DOHH2 (cell line): Measurements from ENCODE around the gene HDC.

Experiments used
- H3F3A ChIP-seq: fragments of 200-600 bp; sonication (generic), shearing (Covaris generic); 2 replicates; pipeline ENCODE4 v1.6.0; 2016; ENCODE audit warnings: antibody characterized with exemption, mild to moderate bottlenecking; ENCODE audit not compliant: control insufficient read depth, insufficient read depth
- H3K27ac ChIP-seq: fragments of 200-600 bp; sonication (generic); 2 replicates; pipeline ENCODE4 v1.5.1; 2014; ENCODE audit warnings: low read depth, mild to moderate bottlenecking, low read length, moderate library complexity
- H3K27me3 ChIP-seq: fragments of 200-600 bp; sonication (generic); 2 replicates; pipeline ENCODE4 v1.6.1; 2014; ENCODE audit warnings: mild to moderate bottlenecking, low read length, mixed read lengths; ENCODE audit not compliant: control insufficient read depth
- H3K36me3 ChIP-seq: fragments of 200-600 bp; sonication (generic); 2 replicates; pipeline ENCODE4 v1.6.1; 2014; ENCODE audit warnings: mild to moderate bottlenecking, low read length, moderate library complexity, mixed read lengths; ENCODE audit not compliant: control insufficient read depth
- H3K4me1 ChIP-seq: fragments of 200-600 bp; sonication (generic); 2 replicates; pipeline ENCODE4 v1.6.1; 2014; ENCODE audit warnings: mild to moderate bottlenecking, low read length, mixed read lengths; ENCODE audit not compliant: control insufficient read depth
- H3K4me2 ChIP-seq: fragments of 200-600 bp; sonication (generic); 2 replicates; pipeline ENCODE4 v1.6.0; 2014; ENCODE audit warnings: mild to moderate bottlenecking, low read length, moderate library complexity
- H3K4me3 ChIP-seq: fragments of 200-600 bp; sonication (generic); 2 replicates; pipeline ENCODE4 v1.5.1; 2014; ENCODE audit warnings: mild to moderate bottlenecking, low read length, mixed read lengths
- H3K79me2 ChIP-seq: fragments of 200-600 bp; sonication (generic); 2 replicates; pipeline ENCODE4 v1.6.1; 2014; ENCODE audit warnings: mild to moderate bottlenecking, low read length, mixed read lengths; ENCODE audit not compliant: control insufficient read depth
- H3K9me2 ChIP-seq: fragments of 200-600 bp; sonication (generic); replicated peaks from 2 replicates; pipeline ENCODE4 v1.6.1; 2014; ENCODE audit warnings: mild to moderate bottlenecking, low read length, mixed read lengths; ENCODE audit not compliant: control insufficient read depth
- H3K9me3 ChIP-seq: fragments of 200-600 bp; sonication (generic); 2 replicates; pipeline ENCODE4 v1.6.1; 2014; ENCODE audit warnings: antibody characterized with exemption, low read length, mixed read lengths; ENCODE audit not compliant: control insufficient read depth, insufficient read depth
- H4K20me1 ChIP-seq: fragments of 200-600 bp; sonication (generic); 2 replicates; pipeline ENCODE4 v1.6.0; 2014; ENCODE audit warnings: low read depth, mild to moderate bottlenecking, antibody characterized with exemption, low read length, moderate library complexity; ENCODE audit not compliant: control insufficient read depth, insufficient read depth
- EZH2phosphoT487 ChIP-seq: fragments of 200-600 bp; sonication (generic); IDR thresholded peaks from 2 replicates; pipeline ENCODE4 v1.6.1; 2017; ENCODE audit warnings: borderline replicate concordance, mild to moderate bottlenecking, antibody characterized with exemption, low read length, moderate library complexity, mixed read lengths
- TF ChIP-seq, protein P1 (sequence below): fragments of 200-600 bp; sonication (generic); IDR thresholded peaks from one replicate; pipeline ENCODE4 v1.5.1; 2014; ENCODE audit warnings: antibody characterized with exemption, mild to moderate bottlenecking, low read depth, low read length; ENCODE audit not compliant: poor library complexity, severe bottlenecking

HDC gene

DNA sequence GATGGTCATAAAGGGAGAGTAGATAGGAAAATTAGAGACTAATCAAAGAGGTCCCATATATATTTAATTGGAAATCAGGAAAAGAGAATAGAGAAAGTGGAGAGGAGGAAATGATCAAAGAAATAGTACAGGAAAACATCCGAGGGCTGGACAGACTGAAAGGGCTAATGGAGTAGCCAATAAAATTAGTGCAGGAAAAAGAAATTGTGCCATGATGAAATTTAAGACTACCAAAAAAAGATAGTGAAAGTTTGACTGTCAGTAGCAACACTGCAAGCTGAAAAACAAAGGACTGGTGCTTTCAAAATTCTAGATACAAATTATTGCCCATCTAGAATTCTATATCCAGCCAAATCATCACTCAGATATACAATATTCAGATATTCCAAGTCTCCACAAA lies 47.2 kb downstream of the HDC start:
- peaks cover 4% of the 10 kb centered on the region; the same call in 1 of the 2 replicates for H3K4me1 ChIP-seq
- no peak overlapping the region for H3K4me3 ChIP-seq
- no peaks in the 10 kb centered on the region for H3K27me3 ChIP-seq
- H3K9me2 ChIP-seq = no peaks in the 10 kb centered on the region
- H3K4me2 ChIP-seq = no peak overlapping the region
- H3K79me2 ChIP-seq = no peaks in the 10 kb centered on the region
- H3K9me3 ChIP-seq = no peaks in the 10 kb centered on the region
- no peaks in the 10 kb centered on the region for H3K36me3 ChIP-seq
- no peaks in the 10 kb centered on the region for H3F3A ChIP-seq
- H3K27ac ChIP-seq = no peak overlapping the region
- no peaks in the 10 kb centered on the region for H4K20me1 ChIP-seq
- TF ChIP-seq, protein P1, sequence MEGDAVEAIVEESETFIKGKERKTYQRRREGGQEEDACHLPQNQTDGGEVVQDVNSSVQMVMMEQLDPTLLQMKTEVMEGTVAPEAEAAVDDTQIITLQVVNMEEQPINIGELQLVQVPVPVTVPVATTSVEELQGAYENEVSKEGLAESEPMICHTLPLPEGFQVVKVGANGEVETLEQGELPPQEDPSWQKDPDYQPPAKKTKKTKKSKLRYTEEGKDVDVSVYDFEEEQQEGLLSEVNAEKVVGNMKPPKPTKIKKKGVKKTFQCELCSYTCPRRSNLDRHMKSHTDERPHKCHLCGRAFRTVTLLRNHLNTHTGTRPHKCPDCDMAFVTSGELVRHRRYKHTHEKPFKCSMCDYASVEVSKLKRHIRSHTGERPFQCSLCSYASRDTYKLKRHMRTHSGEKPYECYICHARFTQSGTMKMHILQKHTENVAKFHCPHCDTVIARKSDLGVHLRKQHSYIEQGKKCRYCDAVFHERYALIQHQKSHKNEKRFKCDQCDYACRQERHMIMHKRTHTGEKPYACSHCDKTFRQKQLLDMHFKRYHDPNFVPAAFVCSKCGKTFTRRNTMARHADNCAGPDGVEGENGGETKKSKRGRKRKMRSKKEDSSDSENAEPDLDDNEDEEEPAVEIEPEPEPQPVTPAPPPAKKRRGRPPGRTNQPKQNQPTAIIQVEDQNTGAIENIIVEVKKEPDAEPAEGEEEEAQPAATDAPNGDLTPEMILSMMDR = no peak
- no peak for TF ChIP-seq EZH2phosphoT487

DNA sequence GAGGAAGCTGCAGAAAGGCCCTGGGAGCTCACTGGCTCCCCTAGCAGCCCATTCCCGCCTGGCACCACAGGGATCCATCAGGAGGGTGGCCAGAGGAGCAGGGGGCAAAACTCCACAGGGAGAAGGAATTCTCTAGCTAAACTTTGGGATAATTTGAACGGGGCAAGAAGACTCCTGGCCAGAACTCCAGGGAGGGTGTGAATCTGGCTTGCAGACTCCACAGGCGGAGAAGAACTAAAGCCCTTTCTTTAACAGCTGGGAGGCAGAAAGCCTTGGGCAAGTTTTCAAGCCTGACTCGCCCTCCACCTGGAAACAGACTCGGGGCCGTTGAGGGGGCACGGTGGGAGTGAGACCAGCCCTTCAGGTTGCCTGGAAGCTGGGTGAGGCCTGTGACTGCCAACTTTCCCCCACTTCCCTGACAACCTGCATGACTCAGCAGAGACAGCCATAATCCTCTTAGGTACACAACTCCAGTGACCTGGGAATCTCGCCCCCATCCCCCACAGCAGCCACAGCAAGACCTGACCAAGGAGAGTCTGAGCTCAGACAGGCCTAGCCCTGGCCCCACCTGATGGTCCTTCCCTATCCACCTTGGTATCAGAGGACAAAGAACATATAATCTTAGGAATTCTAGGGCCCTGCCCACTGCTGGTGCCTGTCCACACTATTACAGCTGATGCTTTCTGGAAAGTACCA lies 54.9 kb downstream of the HDC start:
- Histone ChIP-seq H4K20me1 (no peaks in the 10 kb centered on the region), H3K36me3 (no peaks in the 10 kb centered on the region), H3K4me1 (no peaks in the 10 kb centered on the region), H3K27ac (no peak overlapping the region), H3K79me2 (no peaks in the 10 kb centered on the region), H3K27me3 (no peaks in the 10 kb centered on the region), H3K9me2 (no peaks in the 10 kb centered on the region), H3K9me3 (no peaks in the 10 kb centered on the region), H3K4me3 (no peak overlapping the region), H3F3A (no peaks in the 10 kb centered on the region), H3K4me2 (no peak overlapping the region)
- TF ChIP-seq, protein P1 = no peak
- TF ChIP-seq EZH2phosphoT487 = no peak

DNA sequence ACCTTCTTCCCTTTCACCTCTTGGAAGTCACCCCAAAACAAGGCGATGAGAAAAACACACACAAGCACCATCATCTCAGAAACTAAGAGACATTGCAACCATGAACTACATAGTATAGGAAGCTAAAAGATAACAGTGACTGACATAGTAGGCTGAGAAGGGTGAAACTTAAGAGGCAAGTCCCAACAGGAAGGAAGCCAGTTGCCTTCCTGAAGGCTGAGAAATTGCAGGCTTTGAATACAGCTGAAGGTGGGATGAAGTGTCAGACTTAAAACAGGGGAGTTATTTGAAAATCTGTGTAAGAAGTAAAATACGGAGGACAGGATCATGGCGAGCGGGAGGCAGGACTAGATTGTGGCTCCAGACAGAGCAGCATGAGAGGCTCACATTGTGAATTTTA lies 55.7 kb downstream of the HDC start:
- Histone ChIP-seq H3K9me2 (no peaks in the 10 kb centered on the region), H3K79me2 (no peaks in the 10 kb centered on the region), H3K36me3 (no peaks in the 10 kb centered on the region), H3K4me3 (no peak overlapping the region), H3K27ac (no peak overlapping the region), H3F3A (no peaks in the 10 kb centered on the region), H4K20me1 (no peaks in the 10 kb centered on the region), H3K4me2 (no peak overlapping the region), H3K9me3 (no peaks in the 10 kb centered on the region), H3K27me3 (no peaks in the 10 kb centered on the region), H3K4me1 (no peaks in the 10 kb centered on the region)
- TF ChIP-seq, protein P1 = no peak
- TF ChIP-seq EZH2phosphoT487 = no peak
